NCI-H774 (cell line): ENCODE data around the gene CIT.

Source experiments
- DNase-seq: peaks from one replicate; lab custom pipeline; 2025; lab: John Stamatoyannopoulos, UW

CIT gene

DNA sequence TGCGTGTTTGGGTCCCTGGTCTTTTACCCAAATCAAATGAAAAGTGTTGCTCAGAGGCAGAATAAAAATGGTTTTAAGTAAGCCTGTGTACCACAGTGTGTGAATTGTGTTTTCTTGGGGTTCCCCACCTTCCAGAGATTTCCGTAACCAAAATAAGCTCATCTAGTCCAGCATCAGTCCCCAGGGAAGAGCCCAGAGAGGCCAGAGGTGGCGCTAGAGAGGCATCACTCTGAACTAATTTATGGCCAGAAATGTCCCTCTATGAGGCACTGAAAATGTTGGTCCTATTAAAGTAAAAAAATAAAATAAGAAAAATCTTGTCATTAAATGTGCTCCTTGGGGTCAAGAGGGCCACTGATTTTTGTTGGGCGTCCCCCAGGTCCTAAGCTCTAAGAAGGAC, 234.1 kb downstream of the CIT start:
- DNase-seq = no peak
